Left kidney (tissue), 2 donors: Measurements from ENCODE around the gene LYRM4. TPM values are rescaled to one million over a fixed set of nuclear protein-coding genes. Genes with fewer than 3 reads are reported as not detected.

ENCODE experiments used
- DNase-seq: peaks from one replicate; pipeline ENCODE4 v3.0.0-alpha.2; 2013
- polyA plus RNA-seq: library from polyadenylated mRNA; unstranded; fragments of 120-200 nt; gene quantifications from one replicate; pipeline ENCODE4 v1.2.1, GENCODE V29; 2013; ENCODE audit not compliant: insufficient read length

The LYRM4 gene
- polyA plus RNA-seq, 1 donor, result 38.3 TPM

DNA sequence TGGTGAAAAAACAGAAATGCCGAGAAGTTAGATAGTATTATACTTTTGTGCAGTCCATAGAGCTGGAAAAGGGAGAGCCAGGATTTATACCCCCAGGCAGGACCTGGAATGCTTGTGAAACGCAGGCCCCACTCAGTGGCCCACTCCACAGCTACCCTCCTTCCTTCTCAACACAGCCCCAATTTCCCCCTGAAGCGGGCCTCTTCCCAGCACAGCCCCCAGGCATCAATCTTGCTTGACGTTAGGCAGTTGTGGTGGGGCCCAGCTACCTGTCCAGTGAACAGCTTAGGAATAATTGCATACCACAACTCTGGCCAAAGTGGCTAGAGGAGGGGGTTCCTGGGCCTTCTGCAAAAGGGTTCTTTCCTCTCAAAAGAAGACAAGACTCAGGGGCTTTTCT is 114.4 kb downstream of the LYRM4 start:
- no peak for DNase-seq

DNA sequence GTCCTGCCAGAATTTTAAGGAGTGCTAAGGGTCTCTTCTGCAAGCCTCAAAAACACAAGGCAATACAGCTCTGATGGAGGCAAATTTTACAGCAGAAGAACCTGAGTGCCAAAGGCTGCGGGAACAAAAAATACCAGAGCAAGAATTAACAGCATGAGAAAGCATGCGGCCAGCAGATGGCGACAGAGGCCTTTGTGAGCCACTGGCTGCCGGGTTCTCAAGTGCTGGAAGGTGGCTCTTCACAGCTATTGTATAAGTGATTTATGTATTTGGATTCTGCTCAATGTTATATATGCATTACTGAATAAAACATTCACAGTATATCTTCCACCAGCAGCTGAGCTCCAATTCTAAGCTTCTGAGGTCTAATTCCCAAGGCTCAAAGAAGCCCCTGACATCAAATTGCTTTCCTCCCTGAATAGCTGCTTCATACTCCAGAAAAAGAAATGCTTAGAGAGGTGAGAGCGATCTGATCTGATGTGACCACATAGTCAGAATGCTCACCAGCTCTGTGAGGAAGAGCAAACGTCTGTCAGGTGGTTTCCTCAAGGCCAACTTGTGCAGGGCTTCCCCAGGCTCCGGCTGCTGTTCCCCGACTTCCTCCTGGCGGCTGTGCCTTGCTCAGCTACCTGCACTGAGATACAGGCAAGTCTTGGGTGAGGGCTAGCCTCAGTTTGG is 117.0 kb downstream of the LYRM4 start:
- peak; percentile 89 for DNase-seq

DNA sequence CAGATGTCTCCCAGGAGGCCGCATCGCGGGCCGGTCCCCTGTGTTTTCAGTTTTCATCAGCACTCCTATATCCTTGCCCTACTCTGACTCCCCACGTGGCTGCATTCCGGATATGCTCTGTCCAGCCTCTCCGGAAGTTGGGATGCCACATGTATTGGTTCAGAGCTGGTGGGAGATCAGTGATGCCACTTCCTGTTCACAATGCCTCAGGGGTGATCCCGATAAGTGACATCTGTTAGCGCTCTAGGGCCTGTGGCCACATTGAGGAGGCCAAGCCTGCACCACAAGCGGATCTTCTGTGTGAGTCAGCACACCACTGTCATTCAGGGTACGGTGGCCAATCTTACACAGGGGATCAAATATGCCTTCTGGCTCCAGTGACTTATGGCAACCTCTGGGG is 117.8 kb downstream of the LYRM4 start:
- no peak for DNase-seq

DNA sequence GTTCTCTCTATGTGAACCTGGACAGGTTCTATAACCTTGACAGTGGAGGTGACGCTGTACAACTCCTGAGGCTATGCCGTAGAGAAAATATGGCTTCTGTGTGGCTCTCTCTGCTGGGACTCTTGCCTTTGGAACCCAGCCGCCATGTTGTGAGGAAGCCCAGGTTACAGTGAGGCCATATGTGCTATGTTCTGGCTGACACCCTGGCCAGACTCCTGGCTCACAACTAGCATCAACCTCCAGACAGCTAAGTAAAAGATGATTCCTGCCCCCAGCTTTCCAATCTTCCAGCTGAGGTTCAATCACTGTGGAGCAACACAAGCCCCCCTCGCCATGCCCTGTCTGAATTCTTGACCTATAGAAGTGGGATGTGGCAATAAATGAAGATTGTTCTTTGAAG is 118.6 kb downstream of the LYRM4 start:
- no peak for DNase-seq

DNA sequence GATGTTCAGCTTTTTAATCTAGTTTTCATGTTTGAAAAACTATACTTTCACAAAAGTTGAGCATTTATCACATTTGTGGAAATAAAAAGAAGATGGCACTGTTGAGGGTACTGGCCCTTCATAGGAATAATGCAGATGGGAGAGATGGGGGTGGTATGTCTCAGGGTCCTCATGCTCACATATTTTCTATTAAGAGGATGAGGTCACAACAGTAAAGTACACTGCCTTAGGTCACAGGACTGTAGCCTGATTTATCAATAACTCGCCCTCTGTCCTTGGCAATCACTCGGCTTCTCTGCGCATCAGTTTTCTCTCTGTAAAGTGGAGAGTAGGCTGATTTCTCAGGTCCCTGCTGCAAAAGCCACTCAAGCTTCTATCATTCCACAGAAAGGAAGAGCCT is 119.7 kb downstream of the LYRM4 start:
- no peak for DNase-seq

DNA sequence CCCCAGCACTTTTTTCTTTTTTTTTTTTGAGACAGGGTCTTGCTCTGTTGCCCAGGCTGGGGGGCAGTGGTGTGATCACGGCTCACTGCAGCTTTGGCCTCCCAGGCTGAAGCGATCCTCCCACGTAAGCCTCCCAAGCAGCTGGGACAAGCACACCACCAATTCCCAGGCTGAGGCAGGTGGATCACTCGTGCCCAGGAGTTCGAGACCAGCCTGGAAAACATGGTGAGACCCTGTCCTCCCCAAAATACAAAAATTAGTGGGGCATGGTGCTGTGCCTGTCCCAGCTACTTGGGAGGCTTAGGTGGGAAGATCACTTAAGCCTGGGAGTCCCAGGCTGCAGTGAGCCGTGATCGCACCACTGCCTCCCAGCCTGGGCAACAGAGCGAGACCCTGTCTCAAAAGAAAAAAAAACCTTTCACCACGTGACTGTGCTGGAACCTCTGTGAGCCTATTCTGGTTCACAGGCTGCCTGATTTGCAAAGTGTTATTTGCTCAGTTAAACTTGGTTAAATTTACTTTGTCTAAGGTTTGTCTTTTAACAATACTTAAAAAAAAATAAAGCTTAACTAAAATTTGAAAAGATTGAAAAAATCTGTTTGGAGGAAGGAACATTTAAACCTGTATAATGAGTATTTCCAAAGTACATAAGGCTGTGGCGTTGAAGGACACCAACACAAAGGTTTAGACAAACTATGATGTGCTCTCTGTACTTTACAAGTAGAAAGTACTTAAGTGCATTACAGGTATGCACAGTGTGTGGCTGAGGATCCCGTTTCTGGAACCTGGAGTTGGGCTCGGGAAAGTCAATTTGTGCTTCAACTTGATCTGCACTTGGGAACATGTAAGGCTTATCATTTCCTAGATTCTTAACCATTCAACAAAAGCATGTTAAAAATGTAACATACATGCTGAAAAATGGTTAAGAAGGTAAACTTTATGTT is 120.7 kb downstream of the LYRM4 start:
- no peak for DNase-seq

DNA sequence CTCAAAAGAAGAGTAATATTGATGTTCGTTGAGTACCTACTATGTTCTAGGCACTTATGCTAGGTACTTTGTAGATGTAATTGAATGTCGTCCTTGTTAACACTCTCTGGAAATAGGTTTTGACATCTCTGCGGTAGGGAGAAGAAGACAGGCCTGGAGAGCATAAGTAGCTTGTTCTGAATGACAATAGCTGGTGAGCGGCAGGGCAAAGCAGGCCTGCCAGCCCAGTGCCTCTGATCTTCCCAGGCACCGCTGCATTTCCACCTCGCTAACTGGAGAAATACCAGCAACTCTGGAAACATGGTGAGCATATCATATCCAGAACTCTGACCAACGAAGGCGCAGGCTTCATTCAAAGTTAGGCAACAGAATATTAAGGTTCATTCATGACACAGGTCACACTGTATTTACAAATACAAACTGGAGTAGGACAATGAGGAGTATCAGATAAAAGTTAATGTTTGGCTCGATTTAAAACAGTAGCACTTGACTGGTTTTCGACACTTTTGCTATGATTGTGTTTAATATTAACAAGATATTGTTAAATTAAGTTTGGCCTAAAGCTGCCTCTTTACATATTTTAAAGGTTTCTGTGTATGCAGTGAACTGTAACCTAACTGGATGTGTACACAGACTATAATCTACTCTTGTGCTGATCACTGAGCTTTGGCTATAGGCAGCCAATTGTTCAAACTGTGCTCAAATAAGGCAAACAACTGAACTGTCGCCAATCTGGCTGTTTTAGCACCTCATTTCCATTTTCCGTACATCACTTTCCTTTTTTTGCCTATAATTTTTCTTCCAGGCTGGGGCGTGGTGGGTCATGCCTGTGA is 121.5 kb downstream of the LYRM4 start:
- DNase-seq, result no peak

DNA sequence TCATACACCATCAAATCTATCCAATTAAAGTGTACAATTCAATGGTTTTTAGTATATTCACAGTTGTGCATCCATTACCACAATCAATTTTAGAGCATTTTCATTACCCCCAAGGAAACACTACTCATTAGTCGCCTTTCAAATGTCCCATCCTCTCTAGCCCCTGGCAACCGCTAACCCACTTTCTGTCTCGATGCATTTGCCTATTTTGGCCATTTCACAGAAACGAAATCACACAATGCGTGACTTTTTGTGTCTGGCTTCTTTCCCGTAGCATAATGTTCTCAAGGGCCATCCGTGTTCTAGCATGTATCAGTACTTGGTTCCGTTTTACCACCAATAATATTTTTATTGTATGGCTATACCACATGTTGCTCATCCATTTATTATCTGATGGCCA is 123.9 kb downstream of the LYRM4 start:
- no peak for DNase-seq

DNA sequence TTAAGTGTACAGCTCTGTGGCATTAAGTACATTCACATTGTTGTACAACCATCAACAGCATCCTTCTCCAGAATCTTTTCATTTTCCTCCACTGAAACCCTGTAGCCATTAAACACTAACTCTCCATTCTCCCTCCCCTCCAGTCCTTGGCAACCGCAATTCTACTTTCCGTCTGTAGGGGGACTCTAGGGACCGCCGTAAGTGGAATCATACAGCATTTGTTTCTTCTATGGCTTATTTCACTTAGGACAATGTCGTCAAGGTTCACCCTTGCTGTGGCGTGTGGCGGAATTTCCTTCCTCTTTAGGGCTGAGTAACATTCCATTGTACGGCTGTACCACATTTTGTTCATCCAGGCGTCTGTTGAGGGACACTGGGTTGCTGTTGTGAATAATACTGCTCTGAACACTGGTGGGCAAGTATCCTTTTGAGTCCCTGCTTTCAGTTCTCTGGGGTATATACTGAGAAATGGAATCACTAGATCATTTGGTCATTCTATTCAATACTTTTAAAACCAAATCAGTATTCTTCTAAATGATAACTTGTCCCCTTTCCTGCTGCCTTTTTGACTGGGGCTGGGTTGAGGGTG is 124.9 kb downstream of the LYRM4 start:
- DNase-seq, result no peak

DNA sequence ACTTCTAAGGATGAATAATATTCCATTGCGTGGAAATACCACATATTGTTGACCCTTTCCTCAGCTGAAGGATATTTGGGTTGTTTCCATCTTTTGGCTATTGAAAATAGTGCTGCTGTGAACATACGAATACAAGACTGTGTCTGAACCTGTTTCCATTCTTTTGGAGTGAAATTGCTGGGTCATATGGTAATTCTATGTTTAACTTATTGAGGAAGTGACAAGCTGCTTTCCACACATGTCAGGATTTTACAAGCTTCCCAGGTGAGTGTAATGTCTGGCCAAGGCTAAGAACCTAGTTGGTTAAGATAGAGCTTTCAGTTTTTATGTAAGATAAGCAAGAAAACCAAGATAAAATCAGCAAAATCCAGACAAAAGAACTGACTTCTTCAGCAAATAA is 126.8 kb downstream of the LYRM4 start:
- no peak for DNase-seq

DNA sequence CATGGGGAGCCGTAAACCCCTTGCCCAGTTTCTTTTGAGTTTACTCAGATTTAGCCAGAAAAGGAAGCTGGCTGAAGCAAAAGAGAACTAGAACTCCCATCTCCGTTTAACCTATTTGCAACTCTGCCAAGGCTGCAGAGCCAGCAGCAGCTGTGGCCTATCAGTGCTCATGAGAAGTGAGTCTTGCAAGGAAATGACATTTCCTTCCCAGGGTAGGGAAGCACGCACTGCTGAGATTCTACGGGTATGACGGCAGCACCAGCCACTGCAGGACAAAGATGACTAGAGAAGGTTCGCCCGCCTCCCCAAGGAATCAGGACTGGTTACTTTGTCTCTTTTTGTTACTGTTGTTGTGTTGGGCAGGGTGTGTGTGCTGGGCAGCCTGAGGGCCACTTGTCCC is 128.0 kb downstream of the LYRM4 start:
- peak; percentile 79 for DNase-seq

DNA sequence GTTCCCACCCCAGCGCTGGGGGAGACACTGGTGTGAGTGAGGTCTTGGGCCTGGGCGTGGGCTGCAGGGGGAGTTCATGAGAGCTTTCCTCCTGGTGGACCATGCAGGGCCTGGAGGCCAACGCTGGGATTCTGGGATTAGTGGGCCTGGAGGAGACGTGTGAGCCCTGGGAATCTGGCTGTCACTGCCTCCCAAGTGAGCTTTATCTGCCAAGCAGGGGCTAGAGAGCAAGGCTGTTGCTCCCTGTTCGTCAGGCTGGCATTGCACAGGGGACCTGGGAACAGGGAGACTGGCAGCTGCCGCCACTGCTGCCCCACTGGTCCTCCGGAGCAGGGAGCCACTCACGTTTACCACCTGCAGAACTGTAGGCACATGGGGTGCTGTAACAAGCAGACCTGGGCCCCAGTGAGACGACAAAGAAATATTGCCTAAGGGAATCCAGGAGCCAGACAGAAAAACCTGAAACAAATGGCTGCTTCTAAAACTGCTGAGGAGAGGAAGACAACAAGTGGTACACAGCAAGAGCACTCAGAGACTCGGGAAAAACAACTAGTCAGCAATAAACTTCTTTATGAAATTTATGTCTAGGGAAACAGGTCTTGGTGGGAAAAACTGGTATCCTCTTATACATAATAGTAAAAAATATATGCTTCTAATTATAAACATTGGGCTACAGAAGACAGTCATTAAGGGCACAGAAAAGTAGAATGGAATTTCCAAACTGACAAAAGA is 130.4 kb downstream of the LYRM4 start:
- no peak for DNase-seq

DNA sequence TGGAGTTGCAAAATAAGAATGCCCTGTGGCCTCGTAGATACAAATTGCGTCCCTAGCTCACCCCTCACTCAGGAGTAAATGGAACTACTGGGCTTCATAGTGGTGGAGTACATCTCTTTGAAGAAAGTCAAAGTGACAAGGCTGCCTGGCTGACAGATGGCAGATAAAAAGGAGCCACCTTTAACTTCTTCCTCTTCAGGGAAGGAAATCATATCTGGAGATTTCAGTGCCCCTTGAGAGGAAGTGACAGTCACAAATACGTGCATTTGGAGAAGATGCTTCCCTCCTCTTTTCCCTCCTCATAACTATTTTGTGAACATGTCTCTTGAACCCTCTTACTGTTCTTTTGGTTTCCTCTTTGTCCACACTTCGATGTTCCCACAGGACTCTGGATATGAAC is 132.4 kb downstream of the LYRM4 start:
- no peak for DNase-seq

DNA sequence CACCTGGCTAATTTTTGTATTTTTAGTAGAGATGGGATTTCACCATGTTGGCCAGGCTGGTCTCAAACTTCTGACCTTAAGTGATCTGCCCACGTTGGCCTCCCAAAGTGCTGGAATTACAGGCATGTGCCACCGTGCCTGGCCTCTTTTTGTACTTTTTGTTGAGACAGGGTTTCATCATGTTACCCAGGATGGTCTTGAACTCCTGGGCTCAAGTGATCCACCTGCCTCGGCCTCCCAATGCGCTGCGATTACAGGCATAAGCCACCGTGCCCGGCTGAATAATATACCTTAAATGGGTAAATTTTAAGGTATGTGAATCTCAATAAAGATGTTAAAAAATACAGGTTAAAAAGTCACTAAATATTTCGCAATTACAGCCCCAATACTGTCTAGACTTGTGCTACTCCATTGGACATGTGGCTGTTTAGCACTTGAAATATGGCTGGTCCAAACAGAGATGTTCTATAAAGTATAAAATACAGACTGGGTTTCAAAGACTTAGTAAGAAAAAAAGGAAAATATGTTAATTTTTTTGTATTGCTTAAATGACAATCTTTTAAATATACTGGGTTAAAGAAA is 133.6 kb downstream of the LYRM4 start:
- DNase-seq, result no peak

DNA sequence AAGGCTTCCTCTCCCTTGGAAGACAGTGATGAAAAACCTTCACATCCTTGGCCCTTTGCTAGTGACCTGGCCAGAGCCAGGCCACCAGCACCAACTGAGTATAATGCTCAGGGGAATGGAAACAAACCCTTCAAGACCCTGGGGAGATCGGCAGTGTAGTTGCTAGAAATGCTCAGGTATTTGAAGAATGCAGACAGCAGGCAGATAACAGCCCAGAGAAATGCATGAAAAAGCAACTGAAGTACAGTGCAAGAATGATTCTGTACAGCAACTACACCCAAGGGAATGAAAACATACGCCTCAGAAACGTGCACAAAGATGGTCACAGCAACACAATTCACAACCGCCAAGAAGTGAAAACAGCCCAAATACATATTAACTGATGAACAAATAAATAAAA is 134.5 kb downstream of the LYRM4 start:
- no peak for DNase-seq

DNA sequence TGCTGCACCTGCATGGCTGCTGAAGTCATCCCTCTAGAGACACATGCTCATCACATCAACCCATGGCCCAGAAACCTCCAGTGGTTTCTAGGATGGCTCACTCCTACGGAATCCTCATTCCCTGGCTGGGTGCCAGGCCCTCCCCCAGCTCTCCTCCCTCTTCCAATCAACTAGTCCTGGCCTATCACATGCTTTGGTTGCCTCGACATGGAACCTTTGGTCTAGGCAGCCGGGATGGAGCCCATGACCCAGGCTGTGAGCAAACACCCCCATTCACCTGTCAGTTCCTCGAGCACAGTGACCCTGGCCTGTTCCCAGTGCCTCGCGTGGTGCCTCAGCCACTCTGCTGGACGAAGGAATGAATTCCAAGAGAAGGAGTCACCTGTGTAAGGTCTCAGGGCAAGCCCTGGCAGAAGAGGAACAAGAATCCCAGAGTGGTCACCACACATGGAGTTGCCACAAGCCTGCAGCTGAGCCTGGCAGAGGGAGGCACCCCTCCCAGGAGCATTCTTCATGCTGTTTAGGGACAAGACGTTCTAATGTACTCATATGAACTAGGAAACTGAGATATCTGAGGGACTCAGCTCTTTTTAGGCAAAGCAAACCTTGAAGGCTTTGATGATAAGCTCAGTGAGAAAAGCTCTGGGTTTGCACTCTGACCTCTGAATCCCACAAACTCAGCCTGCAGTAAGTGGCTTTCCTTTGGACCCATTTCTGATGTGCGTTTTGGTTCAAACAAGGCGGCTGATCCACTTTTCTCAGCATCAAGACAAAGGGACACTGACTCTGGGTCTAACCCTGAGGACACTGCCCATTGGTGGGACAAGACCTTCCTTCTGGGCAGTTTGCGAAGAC is 135.4 kb downstream of the LYRM4 start:
- DNase-seq, result no peak

DNA sequence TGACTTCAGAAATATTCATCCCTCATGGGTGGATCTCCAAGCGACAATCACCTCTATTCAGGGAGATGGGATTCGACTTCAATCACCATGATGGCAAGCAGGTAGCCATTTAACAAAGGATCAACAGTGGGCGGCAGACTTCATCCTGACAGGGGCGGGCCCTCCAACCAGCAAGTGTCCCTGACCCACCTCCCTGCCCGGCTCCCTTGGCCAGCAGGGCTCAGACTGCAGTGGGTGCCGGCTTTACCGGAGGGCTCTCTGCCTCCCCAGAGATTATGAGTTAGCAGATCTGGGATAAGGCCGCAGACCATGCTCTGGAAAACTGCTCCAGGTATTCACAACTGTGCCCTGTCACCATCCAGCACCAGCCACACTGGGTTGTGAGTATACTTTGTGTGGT is 136.2 kb downstream of the LYRM4 start:
- no peak for DNase-seq

DNA sequence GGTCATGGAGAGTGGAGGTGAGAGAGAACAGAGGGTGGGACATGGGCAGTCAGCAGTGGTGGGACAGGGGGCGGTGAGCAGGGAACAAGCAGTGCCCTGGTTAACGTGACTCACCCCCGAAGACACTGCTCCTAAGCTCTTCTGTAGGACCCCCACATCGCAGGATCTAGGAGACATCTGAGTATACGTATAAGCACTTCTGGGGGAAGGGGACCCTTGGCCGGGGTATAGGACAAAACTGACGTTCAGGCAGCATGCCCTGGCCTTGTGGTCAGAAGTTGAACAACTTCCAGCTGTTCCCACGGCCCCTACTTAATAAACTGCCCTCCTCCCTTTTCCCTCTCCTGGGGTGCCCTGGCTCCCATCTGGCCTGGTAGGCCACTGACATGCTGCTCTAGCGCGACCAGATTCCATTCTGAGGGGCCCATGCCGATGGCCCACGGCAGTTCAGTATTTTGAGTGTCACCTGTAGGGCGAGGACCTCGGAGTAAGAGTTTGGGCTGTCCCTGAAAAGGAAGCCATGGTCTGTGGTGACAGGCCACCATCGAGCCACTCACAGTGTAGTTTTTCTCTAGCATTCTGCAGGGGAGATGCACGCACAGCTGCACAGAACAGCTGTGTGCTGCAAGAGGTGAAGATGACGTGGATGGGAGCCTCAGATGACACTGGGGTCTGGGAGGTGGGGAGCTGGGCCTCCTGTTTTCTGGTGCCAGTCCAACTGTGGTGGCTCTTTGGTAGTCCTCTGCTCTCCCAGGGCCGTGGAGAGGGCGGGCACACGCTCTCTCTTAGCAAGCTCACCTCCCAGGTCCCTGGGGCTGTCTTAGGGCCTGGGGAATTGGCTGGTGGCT is 137.2 kb downstream of the LYRM4 start:
- no peak for DNase-seq

DNA sequence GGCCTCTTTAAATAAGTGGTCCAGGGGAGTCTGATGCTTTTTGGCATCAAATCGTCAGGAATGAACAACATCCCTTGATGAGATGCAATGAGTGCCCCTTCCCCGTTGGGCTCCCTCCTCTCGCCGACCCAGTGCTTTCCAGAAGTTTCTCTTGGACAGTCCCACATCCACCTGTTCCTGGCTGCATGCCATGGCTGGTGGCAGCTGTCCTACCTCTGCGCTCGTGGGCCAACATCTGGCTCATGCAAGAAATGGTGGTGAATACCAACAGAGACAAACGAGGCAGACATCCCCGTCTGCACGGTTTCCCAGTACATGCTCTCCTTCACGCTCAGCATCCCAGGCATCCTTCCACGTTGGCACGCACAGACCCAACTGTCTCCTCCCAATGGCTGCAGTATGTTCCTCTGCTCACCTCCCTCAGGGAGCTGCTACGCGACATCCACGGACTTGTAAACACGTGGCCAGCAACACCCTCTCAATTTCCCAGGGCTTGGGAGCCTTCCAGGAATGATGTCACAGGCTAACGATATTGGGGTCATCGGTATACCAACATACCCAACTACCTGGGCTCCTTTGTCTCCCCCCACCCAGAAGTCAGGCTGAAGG is 138.1 kb downstream of the LYRM4 start:
- DNase-seq, result no peak
